Fibroblast of skin of right biceps (primary cell): ENCODE data around the gene WWOX.

Experiments
- DNase-seq: peaks from one replicate; pipeline ENCODE4 v3.0.0-alpha.2; 2013

WWOX gene

DNA sequence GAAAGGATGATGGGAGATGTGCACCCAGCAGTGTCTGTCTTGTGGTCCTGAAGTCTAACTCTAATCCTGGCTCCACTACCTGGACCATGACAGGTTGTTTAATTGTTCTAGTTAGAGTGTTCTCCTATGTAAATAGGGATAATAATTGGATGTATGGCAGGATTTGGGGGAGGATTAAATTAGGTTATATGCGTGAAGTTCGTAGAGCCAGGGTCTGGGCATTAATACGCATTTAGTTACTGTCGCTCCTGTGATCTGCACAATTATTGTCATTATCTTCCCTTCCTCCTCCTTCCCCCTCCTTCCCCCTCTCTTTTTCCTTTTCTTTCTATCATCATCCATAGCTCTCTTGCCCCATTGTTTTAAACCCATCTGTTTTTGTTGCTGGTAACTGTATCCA, 210.3 kb downstream of the WWOX start:
- no peak for DNase-seq

- DNase-seq, result no peak
These were observed 210.7 kb downstream of the WWOX start for GRCh38 chr16:78310196-78310595.

DNA sequence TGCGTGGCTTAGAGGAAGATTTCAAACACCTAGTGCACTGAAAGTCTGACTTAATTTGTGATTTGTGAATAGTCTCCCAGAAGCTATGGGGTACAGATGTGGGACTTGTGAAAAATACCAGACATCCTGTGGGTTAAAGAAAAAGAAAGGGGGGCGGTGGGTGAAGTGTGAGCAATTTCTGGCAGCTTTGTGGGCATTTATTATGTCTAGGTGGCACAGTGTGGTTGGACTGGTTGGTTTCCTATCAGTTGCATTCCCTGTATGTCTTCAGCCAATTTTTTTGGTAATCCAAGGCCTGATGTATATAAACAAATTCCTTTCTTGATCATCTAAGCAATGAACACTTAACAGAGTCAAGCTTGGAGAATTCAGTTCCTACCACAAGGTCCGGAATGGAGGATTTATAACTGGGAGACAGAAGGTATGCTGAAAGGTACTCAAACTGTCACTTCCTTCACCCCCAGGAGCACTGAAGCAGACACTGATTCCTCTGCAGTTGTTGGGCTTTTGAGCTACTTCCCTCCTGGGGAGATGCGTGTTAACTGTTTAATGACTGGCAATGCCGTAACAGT, 211.6 kb downstream of the WWOX start:
- DNase-seq, result peak; percentile 72

GRCh38 chr16:78311831-78312230, 212.4 kb downstream of the WWOX start:
- no peak for DNase-seq

GRCh38 chr16:78317564-78318240, 218.2 kb downstream of the WWOX start:
- no peak for DNase-seq

- DNase-seq, result no peak
These were observed 222.3 kb downstream of the WWOX start for GRCh38 chr16:78321620-78322360.

DNA sequence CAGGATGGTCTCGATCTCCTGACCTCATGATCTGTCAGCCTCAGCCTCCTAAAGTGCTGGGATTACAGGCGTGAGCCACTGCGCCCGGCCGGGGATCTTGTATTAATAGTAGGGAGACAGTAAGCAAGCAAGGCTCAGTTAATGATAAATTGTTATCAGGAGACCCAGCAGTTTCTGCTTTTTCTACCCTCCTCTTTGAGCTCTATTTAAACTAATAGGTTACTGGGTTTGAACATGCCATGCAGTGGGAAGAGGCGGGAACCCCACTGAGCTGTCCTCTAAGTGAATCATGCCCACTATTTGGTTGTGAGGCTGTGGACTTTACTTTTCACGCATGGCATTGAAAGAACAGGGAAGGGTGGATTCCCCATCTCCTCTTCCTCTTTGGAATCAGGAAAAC, 223.9 kb downstream of the WWOX start:
- no peak for DNase-seq

DNA sequence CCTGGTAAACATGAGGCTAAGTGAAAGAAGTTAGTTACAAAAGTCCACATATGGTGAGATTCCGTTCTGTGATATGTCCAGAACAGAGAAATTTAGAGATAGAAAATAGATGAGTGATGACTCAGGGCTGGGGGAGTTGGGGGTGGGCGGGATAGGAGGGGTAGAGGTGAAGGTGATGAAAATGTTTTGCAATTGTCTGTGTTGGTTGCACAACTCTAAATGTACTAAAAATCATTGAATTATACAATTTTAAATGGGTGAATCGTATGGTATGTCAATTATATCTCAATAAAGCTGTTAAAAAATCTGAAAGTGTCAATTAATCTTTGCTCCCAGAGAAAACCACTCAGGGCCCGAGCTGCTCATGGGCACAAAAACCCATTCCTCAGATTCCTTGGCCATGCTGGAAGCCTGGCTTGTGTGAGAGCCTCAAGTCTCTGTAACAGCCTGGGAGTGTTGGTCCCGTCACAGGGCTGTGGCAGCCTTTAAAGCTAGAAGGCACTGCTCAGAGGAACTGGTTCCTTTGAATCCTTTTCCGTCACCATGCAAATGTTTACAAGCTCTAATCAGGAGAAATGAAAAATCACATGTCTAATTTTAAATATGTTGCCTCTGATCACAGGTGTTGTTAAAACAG, 225.3 kb downstream of the WWOX start:
- DNase-seq, result peak; percentile 39

- DNase-seq, result no peak
These were observed 226.3 kb downstream of the WWOX start for GRCh38 chr16:78325468-78326352.

DNA sequence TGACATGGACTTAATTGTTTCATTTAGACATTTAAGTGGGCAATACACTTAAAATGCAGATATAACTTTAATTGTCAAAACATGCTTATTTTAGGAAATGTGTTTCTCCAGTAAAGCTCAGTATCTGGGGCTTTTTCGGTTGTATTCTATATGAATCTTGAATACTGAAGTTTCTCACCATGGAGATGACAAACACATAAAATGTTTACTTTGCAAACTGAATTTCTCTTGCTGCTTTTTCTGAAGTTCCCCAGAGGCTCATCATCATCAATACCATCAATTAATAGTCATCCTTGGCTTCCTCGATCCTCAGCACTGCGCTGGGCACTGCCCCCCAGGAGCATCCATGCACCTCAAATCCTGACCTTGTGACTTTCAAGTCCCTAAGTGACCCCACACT, 227.3 kb downstream of the WWOX start:
- DNase-seq, result no peak

DNA sequence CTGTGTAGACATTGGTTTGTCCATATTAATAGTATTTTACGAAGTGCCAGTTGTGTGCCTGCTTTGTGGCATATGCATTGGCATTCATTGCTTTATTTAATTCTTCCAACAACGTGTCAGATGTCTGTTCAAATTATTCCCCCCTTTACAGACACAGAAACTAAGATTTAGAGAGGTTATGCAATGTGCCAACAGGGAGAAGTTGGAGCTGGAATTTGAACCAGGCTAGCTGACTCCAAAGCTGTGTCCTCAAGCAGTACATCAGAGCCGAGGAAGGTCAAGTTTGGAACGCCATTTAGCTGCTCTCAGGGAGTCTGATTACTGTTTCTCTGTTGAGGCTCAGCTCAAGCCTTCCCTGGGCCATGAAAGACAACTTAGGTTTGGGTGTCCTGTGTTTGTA, 232.3 kb downstream of the WWOX start:
- DNase-seq, result no peak

DNA sequence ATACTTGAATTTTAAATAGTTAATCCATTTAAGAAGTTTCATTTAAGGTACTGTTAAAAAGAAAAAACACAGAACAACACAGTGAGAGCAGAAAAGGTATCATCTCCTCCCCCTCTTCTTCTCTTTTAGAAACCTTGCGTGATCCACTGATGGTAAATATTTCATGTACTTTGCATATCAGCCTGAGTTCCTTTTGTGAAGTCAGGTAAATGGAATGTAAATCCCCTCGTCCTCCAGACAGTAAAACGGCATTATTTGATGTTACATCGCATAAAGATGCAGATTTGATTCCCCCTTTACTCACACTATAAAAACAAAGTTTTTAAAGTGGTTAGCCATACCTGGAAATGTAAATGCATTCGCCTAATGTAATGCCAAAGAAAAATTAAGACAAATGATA, 234.4 kb downstream of the WWOX start:
- no peak for DNase-seq

- DNase-seq, result no peak
These were observed 241.1 kb downstream of the WWOX start for GRCh38 chr16:78340590-78340989.

DNA sequence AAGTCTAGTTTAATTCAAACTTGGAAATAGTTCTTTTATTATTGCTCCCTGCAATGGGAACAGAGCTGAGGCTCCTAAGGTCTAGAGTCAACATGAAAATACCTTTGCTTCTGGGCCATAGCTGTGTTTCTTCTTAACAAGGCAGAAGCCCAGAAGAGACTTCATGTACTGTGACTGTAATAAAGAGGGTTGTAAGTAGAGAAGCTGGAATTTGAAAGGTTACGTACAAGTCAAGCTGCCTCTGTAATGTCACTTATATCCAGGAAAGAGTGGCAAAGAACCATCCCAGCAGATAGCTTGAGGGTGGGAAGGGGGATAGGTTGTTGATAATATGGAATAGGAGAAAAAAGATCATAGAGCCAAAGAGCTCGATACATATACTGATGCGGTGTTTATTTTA, 248.6 kb downstream of the WWOX start:
- no peak for DNase-seq

DNA sequence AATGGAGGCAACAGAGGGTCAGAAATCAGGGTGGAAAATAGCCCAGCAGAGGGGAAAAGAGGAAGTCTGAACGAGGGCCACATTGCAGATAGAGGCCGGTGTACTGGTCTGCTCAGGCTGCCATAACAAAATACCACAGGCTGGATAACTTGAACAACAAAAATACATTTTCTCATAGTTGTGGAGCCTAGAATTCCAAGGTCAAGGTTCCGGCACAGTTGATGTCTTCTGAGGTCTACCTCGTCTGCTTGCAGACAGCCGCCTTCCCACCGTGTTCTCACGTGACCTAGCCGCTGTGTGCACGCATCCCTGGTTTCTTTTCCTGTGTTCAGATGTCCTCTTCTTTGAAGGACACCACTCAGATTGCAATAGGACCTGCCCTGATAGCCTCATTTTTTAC, 249.4 kb downstream of the WWOX start:
- no peak for DNase-seq

DNA sequence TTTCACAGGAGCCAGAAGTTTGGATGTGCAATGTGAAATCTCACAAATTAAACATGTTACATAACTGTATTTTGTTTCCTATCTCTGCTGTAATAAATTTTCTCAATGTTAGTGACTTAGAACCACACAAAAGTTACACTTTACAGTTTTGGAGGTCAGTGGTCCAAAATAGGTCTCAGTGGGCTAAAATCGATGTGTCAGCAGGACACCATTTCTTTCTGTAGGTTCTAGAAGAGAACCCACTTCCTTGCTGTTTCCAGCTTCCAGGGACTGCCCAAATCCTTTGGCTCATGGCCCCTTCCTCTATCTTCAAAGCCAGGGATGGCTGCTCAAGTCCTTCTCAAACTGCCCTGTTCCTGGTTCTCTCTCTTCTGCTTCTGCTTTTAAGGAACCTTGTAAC, 252.7 kb downstream of the WWOX start:
- no peak for DNase-seq

- no peak for DNase-seq
These were observed 254.3 kb downstream of the WWOX start for GRCh38 chr16:78353640-78354275.

GRCh38 chr16:78362524-78363135, 263.2 kb downstream of the WWOX start:
- no peak for DNase-seq

DNA sequence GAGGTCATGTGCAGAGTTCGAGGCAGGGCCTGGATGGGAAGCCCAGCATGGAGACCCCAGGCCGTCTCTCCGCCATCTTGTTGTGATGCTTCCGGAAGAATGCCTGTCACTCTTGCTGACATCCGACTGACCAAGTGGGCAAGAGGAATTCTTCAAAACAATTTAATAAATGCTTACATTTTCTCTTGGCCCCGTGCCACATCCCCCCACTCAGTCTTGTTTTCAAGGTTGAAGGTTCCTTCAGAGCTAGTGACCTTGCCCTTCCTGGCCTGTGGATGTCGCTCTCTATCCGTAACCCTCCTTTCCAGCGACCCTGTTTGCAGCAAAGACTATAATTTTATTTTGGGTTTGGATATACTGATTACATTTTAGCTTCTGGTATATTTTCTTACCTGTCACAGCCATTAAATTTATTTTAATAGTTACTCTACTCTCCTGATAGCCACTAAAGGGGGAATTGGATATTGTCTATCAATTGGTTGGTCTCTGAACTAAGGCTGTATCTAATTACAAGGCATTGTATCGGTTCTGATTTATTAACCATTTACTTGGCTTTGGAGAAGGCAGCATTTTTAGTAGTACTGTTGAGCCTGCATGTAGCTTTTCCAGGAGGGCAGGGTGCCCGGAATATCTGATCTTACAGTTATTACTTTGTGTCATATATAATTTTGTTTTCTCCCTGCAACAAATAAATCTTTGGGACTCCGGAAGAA, 264.5 kb downstream of the WWOX start:
- DNase-seq, result no peak

DNA sequence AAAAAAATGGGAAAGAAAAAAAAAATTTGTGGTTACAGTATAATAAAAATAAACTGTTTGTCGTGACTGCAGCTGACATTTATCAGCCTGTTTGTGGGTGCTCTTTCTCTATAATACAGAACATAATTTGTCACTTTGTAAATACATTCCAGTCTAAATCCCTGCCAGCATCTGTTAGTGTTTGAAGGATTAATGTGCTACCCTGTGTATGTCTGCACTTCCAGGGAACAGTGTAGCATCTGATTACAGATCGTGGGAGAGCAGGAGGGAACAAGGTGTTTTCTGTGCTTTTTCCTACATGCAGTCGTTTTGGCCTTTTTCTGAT, 265.1 kb downstream of the WWOX start:
- DNase-seq, result no peak

- no peak for DNase-seq
These were observed 265.9 kb downstream of the WWOX start for GRCh38 chr16:78365366-78365765.
